CD14-positive monocyte (primary cell): ENCODE measurements around the gene CREBL2. TPM values are rescaled to one million over a fixed set of nuclear protein-coding genes. Genes with fewer than 3 reads are reported as not detected.
A peak's percentile ranks its signal among the peaks of the same experiment; 100 is the strongest.

Source experiments
- DNase-seq, 3 donors: peaks; one replicate each; pipeline ENCODE4 v3.0.0-alpha.2; 2011 to 2022
- H2AFZ ChIP-seq: 2 replicates; pipeline ENCODE4 v1.6.0; 2012; ENCODE audit warnings: mild to moderate bottlenecking, low read depth, low read length, inconsistent platforms; ENCODE audit not compliant: insufficient read depth, poor library complexity, severe bottlenecking
- H3K27ac ChIP-seq, 2 donors: 1 replicate in 1 of 2; 2 replicates in 1 of 2; pipeline ENCODE4 v1.5.1; 2012 to 2013; ENCODE audit warnings: low read length in 2 of 2, control low read depth in 1 of 2, inconsistent platforms in 1 of 2, low read depth in 1 of 2, mild to moderate bottlenecking in 1 of 2
- H3K27me3 ChIP-seq, 2 donors: one replicate each; pipeline versions ENCODE4 v1.6.0 to v1.6.1; 2011 to 2013; ENCODE audit warnings: low read length in 2 of 2; ENCODE audit not compliant: control insufficient read depth in 2 of 2, insufficient read depth in 2 of 2
- H3K36me3 ChIP-seq, 2 donors: replicated peaks in 1 of 2; 1 replicate in 1 of 2; 2 replicates in 1 of 2; pipeline versions ENCODE4 v1.5.1 to v1.6.1; 2012 to 2013; ENCODE audit warnings: low read length in 2 of 2, control low read depth in 1 of 2, inconsistent platforms in 1 of 2, mild to moderate bottlenecking in 1 of 2; ENCODE audit not compliant: insufficient read depth in 2 of 2, control insufficient read depth in 1 of 2
- H3K4me1 ChIP-seq, 2 donors: 1 replicate in 1 of 2; 2 replicates in 1 of 2; pipeline versions ENCODE4 v1.5.1 to v1.6.1; 2012 to 2013; ENCODE audit warnings: low read length in 2 of 2, control low read depth in 1 of 2, inconsistent platforms in 1 of 2, mild to moderate bottlenecking in 1 of 2, moderate library complexity in 1 of 2; ENCODE audit not compliant: insufficient read depth in 2 of 2, control insufficient read depth in 1 of 2
- H3K4me2 ChIP-seq: replicated peaks from 2 replicates; pipeline ENCODE3; 2012; ENCODE audit warnings: low read length, moderate library complexity, mild to moderate bottlenecking; ENCODE audit not compliant: poor library complexity, severe bottlenecking; ENCODE audit errors: extremely low read depth
- H3K4me3 ChIP-seq, 3 experiments: fragments of 200-600 bp in 1 of 3; sonication (generic) in 1 of 3; replicated peaks in 1 of 3; 1 replicate in 2 of 3; 2 replicates in 1 of 3; pipeline ENCODE4 v1.5.1; 2011 to 2013; ENCODE audit warnings: low read length in 3 of 3, mild to moderate bottlenecking in 3 of 3, control low read depth in 2 of 3, low read depth in 2 of 3, inconsistent platforms in 1 of 3, moderate library complexity in 1 of 3
- H3K79me2 ChIP-seq: 2 replicates; pipeline ENCODE4 v1.6.0; 2012; ENCODE audit warnings: mild to moderate bottlenecking, control low read depth, inconsistent platforms, low read length, moderate library complexity; ENCODE audit not compliant: insufficient read depth
- H3K9ac ChIP-seq: 2 replicates; pipeline ENCODE4 v1.6.0; 2017; ENCODE audit warnings: low read length, mild to moderate bottlenecking; ENCODE audit not compliant: insufficient read depth, poor library complexity, severe bottlenecking
- H3K9me3 ChIP-seq, 2 donors: replicated peaks in 1 of 2; 1 replicate in 1 of 2; 2 replicates in 1 of 2; pipeline versions ENCODE4 v1.5.1 to v1.6.1; 2012 to 2013; ENCODE audit warnings: low read length in 2 of 2, control low read depth in 1 of 2; ENCODE audit not compliant: control insufficient read depth in 1 of 2, insufficient read depth in 1 of 2
- H4K20me1 ChIP-seq: 2 replicates; pipeline ENCODE4 v1.6.0; 2012; ENCODE audit warnings: mild to moderate bottlenecking, low read length, control low read depth, moderate library complexity; ENCODE audit not compliant: insufficient read depth
- H3K27ac Mint-ChIP-seq, 7 donors: one replicate each; pipeline ENCODE4 v1.8.0; 2020; ENCODE audit warnings: mild to moderate bottlenecking in 7 of 7, mixed read lengths in 7 of 7, moderate library complexity in 6 of 7, inconsistent platforms in 2 of 7
- H3K27me3 Mint-ChIP-seq, 3 donors: one replicate each; pipeline ENCODE4 v1.8.0; 2021 to 2022; ENCODE audit warnings: low read depth in 3 of 3, mild to moderate bottlenecking in 3 of 3, mixed read lengths in 3 of 3, moderate library complexity in 3 of 3, inconsistent platforms in 1 of 3
- H3K36me3 Mint-ChIP-seq, 2 donors: one replicate each; pipeline ENCODE4 v1.8.0; 2020; ENCODE audit warnings: mixed read lengths in 2 of 2, inconsistent platforms in 1 of 2, mild to moderate bottlenecking in 1 of 2
- H3K4me1 Mint-ChIP-seq: one replicate; pipeline ENCODE4 v1.8.0; 2020; ENCODE audit warnings: mild to moderate bottlenecking, mixed read lengths
- H3K4me3 Mint-ChIP-seq, 2 donors: one replicate each; pipeline ENCODE4 v1.8.0; 2020; ENCODE audit warnings: mild to moderate bottlenecking in 2 of 2, mixed read lengths in 2 of 2, moderate library complexity in 1 of 2
- H3K9me3 Mint-ChIP-seq, 7 donors: one replicate each; pipeline ENCODE4 v1.8.0; 2020 to 2022; ENCODE audit warnings: mixed read lengths in 7 of 7, mild to moderate bottlenecking in 6 of 7, moderate library complexity in 6 of 7, inconsistent platforms in 2 of 7
- WGBS: methylation state at CpG from one replicate; pipeline ENCODE4 v1.1.5; 2013; ENCODE audit warnings: missing lambda C conversion rate; ENCODE audit not compliant: insufficient coverage; 5-methylcytosine and 5-hydroxymethylcytosine counted together
- intact Hi-C, 2 donors: fragments of 100-400 bp; cut with micrococcal nuclease; formaldehyde crosslinking; loops; one replicate each; pipeline versions ENCODE4 v1.15.0 to v1.15.1; 2023
- polyA plus RNA-seq, 3 donors: library from polyadenylated mRNA; depleted of rRNA in 1 of 3; unstranded in 2 of 3; stranded (reverse) in 1 of 3; fragments of 300-500 nt in 2 of 3; fragments of >200 nt in 1 of 3; fragmentation: Illumina TruSeq in 2 of 3; gene quantifications; 1 replicate in 2 of 3; 2 replicates in 1 of 3; pipeline ENCODE4 v1.2.3, GENCODE V29; 2012 to 2021
- TF ChIP-seq, protein P1 (sequence below): fragments of 200-600 bp; IDR thresholded peaks from one replicate; pipeline ENCODE4 v1.8.0; 2022; ENCODE audit warnings: antibody characterized with exemption, mild to moderate bottlenecking

The CREBL2 gene
- polyA plus RNA-seq, 3 donors, result 14.4 to 45.9 (median 38.2) TPM

DNA sequence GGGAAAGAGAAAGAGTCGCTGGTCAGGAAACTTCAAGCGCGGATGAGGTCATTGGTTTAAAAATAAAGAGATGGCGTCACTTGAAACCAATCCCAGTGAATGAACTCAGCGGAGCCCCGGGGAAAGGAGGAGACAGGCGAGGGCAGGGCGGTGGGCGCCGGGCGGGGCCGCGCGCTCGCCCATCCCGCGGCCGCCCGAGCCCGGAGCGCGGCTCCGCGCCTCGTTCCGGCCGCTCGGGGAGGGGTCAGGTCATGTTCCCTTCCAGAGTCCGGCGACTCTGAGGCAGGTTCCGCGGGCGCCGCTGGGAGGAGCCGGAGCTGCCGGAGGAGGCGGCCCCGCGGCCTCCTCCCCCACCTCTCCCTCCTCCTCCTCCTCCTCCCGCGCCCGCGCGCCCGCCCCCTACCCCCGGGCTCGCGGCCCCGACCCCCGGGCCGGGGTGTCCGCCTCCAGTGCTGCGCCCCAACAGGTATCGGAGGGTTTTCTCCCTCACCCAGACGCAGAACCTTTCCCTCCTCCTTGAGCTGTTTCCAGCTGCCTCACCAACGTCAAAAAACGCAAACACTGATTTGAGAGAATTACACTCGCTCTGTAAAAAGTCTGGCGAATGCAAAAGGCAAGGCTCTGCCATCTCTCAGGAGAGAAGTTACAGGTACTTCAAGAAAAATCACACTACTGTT lies 49.0 kb upstream of the CREBL2 start, which contains the start of gene DUSP16:
TSS of gene DUSP16 (minus strand) at position 279 of the 677 bp plus-strand sequence. CDS start 41,765 bp downstream, outside the sequence.
- H3K27me3 Mint-ChIP-seq, result peaks cover 2 to 4% (median 3%) of the 10 kb centered on the region in 3 donors

DNA sequence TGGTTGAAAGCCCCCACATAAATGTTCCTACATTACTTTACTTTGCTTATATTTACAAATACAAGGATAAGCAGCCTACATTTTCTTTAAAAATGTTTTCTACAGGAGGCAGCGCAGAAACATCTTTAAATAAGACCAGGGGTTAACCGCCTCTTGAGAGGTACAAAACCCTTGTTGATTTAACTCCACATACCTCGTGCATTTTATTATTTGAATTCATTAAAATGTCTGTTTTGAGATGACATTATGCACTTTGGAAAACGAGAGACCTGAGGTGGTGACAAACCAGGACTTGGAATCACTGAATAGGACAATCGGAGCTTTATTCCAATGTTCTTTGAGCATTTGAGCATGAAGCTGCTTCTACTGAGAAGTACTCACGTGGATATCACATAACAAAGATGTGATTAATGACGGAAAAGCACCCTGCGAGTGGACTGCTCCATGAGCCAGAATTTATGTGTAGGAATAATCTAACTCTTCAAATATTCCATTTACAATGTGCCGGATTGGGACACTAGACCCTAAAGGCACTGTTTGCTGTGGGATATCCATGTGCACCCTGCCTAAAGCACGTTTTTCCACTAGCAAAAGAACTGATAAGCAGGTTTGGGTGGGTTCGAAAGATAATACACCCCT lies 48.3 kb upstream of the CREBL2 start:
- intact Hi-C loops, result loop anchor here (5.0 to 10.0 kb wide), 6 partner anchors 49 to 181 kb away; partner anchors contain the start of genes CDKN1B (in 1 of the 2) and CREBL2 (in 1 of the 2)
- Histone ChIP-seq H3K9me3 (peaks cover 0 to 3% of the 10 kb centered on the region in 2 donors), H3K4me1 (peaks cover 15% of the 10 kb centered on the region in 2 donors), H4K20me1 (no peaks in the 10 kb centered on the region), H3K4me3 (peak overlapping the region; percentile 60 to 82 (median 76)), H3K27me3 (no peaks in the 10 kb centered on the region), H3K4me2 (peak overlapping the region; percentile 87), H3K9ac (peak overlapping the region; percentile 68), H3K27ac (peak overlapping the region in 1 of 2 donors; percentile 23), H2AFZ (peak overlapping the region; percentile 80), H3K36me3 (no peaks in the 10 kb centered on the region), H3K79me2 (no peaks in the 10 kb centered on the region)
- H3K4me3 Mint-ChIP-seq, result peak overlapping the region; percentile 77 to 84
- WGBS, result 79% methylated on average over 2 of the region's 11 CpGs
- peak overlapping the region in 1 of 7 donors; percentile 77 for H3K27ac Mint-ChIP-seq
- TF ChIP-seq, protein P1, sequence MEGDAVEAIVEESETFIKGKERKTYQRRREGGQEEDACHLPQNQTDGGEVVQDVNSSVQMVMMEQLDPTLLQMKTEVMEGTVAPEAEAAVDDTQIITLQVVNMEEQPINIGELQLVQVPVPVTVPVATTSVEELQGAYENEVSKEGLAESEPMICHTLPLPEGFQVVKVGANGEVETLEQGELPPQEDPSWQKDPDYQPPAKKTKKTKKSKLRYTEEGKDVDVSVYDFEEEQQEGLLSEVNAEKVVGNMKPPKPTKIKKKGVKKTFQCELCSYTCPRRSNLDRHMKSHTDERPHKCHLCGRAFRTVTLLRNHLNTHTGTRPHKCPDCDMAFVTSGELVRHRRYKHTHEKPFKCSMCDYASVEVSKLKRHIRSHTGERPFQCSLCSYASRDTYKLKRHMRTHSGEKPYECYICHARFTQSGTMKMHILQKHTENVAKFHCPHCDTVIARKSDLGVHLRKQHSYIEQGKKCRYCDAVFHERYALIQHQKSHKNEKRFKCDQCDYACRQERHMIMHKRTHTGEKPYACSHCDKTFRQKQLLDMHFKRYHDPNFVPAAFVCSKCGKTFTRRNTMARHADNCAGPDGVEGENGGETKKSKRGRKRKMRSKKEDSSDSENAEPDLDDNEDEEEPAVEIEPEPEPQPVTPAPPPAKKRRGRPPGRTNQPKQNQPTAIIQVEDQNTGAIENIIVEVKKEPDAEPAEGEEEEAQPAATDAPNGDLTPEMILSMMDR, result no peak
- no peak for DNase-seq
- H3K4me1 Mint-ChIP-seq, result peaks cover 14% of the 10 kb centered on the region
- H3K36me3 Mint-ChIP-seq, result no peaks in the 10 kb centered on the region
- H3K27me3 Mint-ChIP-seq, result peaks cover 2 to 4% (median 3%) of the 10 kb centered on the region in 3 donors
- peaks cover 0 to 8% (median 6%) of the 10 kb centered on the region in 7 donors for H3K9me3 Mint-ChIP-seq

More for the DNA sequence above, 49.0 kb upstream of the CREBL2 start, which contains the start of gene DUSP16:
- peak within 1 kb of the TSS; percentile 60 to 82 (median 76) for H3K4me3 ChIP-seq
- H3K9ac ChIP-seq, result peak within 1 kb of the TSS; percentile 68
- peak within 1 kb of the TSS in 1 of 2 donors; percentile 51 for H3K27ac ChIP-seq
- H3K36me3 ChIP-seq, result no peaks in the 10 kb centered on the region
- Mint-ChIP-seq H3K9me3 (peaks cover 0 to 8% (median 6%) of the 10 kb centered on the region in 7 donors), H3K4me1 (peaks cover 14% of the 10 kb centered on the region), H3K36me3 (no peaks in the 10 kb centered on the region), H3K4me3 (peak within 1 kb of the TSS; percentile 83 to 90), H3K27ac (peak within 1 kb of the TSS; percentile 81 to 94 (median 88))
- H3K4me2 ChIP-seq, result peak within 1 kb of the TSS; percentile 87
- peaks cover 15% of the 10 kb centered on the region in 2 donors for H3K4me1 ChIP-seq
- peak within 1 kb of the TSS; percentile 80 for H2AFZ ChIP-seq
- H3K27me3 ChIP-seq, result no peaks in the 10 kb centered on the region
- WGBS, result 0% methylated on average over 42 of the region's 59 CpGs
- no peaks in the 10 kb centered on the region for H3K79me2 ChIP-seq
- peak; percentile 78 to 90 (median 80) for DNase-seq
- H4K20me1 ChIP-seq, result no peaks in the 10 kb centered on the region
- TF ChIP-seq, protein P1, result no peak
- peaks cover 0 to 3% of the 10 kb centered on the region in 2 donors for H3K9me3 ChIP-seq
- intact Hi-C loops, result loop anchor here (5.0 to 10.0 kb wide), 6 partner anchors 50 to 180 kb away; partner anchors contain the start of genes CDKN1B (in 1 of the 2) and CREBL2 (in 1 of the 2)
